ENCODE results near the gene ZNF485.

DNA sequence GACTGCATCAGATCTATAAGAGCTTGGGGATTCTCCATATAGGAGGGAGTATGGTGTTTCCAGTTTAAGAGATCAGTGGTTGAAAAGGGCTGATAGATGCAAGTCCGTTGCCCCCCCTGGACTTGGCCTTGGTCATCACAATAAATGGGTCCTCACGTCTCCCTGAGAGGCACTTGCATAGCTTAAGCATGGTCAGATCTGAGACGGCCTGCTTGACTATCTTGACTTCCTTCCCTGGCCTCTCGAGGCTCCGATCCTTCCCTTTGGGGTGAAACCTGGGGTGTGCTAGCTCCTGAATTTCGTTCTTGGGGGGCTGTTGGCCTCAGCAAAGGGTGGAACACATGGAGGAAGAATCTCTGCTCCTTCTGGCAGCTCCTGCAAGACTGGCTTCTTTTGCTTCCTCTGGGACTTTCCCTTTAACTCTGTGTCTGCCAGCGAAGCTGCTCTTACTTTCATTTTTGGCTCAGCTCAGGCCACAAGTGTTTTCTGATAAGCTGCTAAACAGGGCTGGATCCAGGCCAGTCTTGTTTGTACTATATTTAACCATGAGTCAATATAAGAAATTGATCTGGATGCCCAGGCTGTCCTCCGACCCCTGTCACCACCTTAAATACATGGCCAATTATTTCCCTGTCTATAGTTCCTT lies 11.2 kb upstream of the ZNF485 start:
- no peak for TF ChIP-seq ZNF207 (IDR thresholded peaks at IDR 0.05; ENCODE audit: borderline replicate concordance)
- TF ChIP-seq HDAC2 (IDR thresholded peaks at IDR 0.05), result no peak
- TF ChIP-seq RAD21 (IDR thresholded peaks at IDR 0.05; ENCODE audit: insufficient read depth, low read depth, low read length), result 0 out of 2 replicates have a peak, but pooled peaks have one; percentile 4
- TF ChIP-seq, protein P1, sequence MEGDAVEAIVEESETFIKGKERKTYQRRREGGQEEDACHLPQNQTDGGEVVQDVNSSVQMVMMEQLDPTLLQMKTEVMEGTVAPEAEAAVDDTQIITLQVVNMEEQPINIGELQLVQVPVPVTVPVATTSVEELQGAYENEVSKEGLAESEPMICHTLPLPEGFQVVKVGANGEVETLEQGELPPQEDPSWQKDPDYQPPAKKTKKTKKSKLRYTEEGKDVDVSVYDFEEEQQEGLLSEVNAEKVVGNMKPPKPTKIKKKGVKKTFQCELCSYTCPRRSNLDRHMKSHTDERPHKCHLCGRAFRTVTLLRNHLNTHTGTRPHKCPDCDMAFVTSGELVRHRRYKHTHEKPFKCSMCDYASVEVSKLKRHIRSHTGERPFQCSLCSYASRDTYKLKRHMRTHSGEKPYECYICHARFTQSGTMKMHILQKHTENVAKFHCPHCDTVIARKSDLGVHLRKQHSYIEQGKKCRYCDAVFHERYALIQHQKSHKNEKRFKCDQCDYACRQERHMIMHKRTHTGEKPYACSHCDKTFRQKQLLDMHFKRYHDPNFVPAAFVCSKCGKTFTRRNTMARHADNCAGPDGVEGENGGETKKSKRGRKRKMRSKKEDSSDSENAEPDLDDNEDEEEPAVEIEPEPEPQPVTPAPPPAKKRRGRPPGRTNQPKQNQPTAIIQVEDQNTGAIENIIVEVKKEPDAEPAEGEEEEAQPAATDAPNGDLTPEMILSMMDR (IDR thresholded peaks at IDR 0.05 in 2 of 3, conservative IDR thresholded peaks at IDR 0.05 in 1 of 3; ENCODE audit: control insufficient read depth in 2 of 3, extremely low read depth in 1 of 3, insufficient read depth in 1 of 3, low read depth in 3 of 3, low read length in 3 of 3), result no peak
- TF ChIP-seq, protein P2, sequence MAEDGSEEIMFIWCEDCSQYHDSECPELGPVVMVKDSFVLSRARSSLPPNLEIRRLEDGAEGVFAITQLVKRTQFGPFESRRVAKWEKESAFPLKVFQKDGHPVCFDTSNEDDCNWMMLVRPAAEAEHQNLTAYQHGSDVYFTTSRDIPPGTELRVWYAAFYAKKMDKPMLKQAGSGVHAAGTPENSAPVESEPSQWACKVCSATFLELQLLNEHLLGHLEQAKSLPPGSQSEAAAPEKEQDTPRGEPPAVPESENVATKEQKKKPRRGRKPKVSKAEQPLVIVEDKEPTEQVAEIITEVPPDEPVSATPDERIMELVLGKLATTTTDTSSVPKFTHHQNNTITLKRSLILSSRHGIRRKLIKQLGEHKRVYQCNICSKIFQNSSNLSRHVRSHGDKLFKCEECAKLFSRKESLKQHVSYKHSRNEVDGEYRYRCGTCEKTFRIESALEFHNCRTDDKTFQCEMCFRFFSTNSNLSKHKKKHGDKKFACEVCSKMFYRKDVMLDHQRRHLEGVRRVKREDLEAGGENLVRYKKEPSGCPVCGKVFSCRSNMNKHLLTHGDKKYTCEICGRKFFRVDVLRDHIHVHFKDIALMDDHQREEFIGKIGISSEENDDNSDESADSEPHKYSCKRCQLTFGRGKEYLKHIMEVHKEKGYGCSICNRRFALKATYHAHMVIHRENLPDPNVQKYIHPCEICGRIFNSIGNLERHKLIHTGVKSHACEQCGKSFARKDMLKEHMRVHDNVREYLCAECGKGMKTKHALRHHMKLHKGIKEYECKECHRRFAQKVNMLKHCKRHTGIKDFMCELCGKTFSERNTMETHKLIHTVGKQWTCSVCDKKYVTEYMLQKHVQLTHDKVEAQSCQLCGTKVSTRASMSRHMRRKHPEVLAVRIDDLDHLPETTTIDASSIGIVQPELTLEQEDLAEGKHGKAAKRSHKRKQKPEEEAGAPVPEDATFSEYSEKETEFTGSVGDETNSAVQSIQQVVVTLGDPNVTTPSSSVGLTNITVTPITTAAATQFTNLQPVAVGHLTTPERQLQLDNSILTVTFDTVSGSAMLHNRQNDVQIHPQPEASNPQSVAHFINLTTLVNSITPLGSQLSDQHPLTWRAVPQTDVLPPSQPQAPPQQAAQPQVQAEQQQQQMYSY (CRISPR knock-in tag; IDR thresholded peaks at IDR 0.05), result no peak
- TF ChIP-seq CHD2 (IDR thresholded peaks at IDR 0.05; ENCODE audit: borderline replicate concordance, low read depth, low read length), result no peak
- no peak for TF ChIP-seq RFX5 (IDR thresholded peaks at IDR 0.05; ENCODE audit: low read depth, low read length)
- TF ChIP-seq, protein P3, sequence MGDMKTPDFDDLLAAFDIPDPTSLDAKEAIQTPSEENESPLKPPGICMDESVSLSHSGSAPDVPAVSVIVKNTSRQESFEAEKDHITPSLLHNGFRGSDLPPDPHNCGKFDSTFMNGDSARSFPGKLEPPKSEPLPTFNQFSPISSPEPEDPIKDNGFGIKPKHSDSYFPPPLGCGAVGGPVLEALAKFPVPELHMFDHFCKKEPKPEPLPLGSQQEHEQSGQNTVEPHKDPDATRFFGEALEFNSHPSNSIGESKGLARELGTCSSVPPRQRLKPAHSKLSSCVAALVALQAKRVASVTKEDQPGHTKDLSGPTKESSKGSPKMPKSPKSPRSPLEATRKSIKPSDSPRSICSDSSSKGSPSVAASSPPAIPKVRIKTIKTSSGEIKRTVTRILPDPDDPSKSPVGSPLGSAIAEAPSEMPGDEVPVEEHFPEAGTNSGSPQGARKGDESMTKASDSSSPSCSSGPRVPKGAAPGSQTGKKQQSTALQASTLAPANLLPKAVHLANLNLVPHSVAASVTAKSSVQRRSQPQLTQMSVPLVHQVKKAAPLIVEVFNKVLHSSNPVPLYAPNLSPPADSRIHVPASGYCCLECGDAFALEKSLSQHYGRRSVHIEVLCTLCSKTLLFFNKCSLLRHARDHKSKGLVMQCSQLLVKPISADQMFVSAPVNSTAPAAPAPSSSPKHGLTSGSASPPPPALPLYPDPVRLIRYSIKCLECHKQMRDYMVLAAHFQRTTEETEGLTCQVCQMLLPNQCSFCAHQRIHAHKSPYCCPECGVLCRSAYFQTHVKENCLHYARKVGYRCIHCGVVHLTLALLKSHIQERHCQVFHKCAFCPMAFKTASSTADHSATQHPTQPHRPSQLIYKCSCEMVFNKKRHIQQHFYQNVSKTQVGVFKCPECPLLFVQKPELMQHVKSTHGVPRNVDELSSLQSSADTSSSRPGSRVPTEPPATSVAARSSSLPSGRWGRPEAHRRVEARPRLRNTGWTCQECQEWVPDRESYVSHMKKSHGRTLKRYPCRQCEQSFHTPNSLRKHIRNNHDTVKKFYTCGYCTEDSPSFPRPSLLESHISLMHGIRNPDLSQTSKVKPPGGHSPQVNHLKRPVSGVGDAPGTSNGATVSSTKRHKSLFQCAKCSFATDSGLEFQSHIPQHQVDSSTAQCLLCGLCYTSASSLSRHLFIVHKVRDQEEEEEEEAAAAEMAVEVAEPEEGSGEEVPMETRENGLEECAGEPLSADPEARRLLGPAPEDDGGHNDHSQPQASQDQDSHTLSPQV (IDR thresholded peaks at IDR 0.05), result no peak
- no peak for TF ChIP-seq FOS (IDR thresholded peaks at IDR 0.05; ENCODE audit: borderline replicate concordance, extremely low read depth, insufficient read length)
